Stimulated activated CD8-positive, alpha-beta memory T cell treated with anti-CD3 and anti-CD28 coated beads, Interleukin-7, amount 100 ng/mL, for 48 hours (primary cell): ENCODE measurements around the gene CNKSR3.

Experiments used
- DNase-seq, 2 donors: peaks; one replicate each; pipeline ENCODE4 v3.0.0-alpha.2; 2020; ENCODE audit warnings: low read depth in 1 of 2; ENCODE audit errors: extremely low read depth in 1 of 2

CNKSR3 gene

GRCh38 chr6:154504102-154504501, 6.4 kb downstream of the CNKSR3 start:
- DNase-seq: no peak

- no peak for DNase-seq
Measured at GRCh38 chr6:154503658-154504057, 6.8 kb downstream of the CNKSR3 start.

- no peak for DNase-seq
Measured at GRCh38 chr6:154502553-154502952, 7.9 kb downstream of the CNKSR3 start.

- DNase-seq: no peak
Measured at GRCh38 chr6:154501578-154501868, 9.0 kb downstream of the CNKSR3 start.

- DNase-seq: no peak
Measured at GRCh38 chr6:154500769-154501577, 9.5 kb downstream of the CNKSR3 start.

- no peak for DNase-seq
Measured at GRCh38 chr6:154499855-154500589, 10.5 kb downstream of the CNKSR3 start.

- no peak for DNase-seq
Measured at GRCh38 chr6:154498340-154498934, 12.0 kb downstream of the CNKSR3 start.

GRCh38 chr6:154496793-154497517, 13.5 kb downstream of the CNKSR3 start:
- no peak for DNase-seq

- no peak for DNase-seq
Measured at GRCh38 chr6:154496186-154496585, 14.3 kb downstream of the CNKSR3 start.

GRCh38 chr6:154494592-154495311, 15.7 kb downstream of the CNKSR3 start:
- no peak for DNase-seq

GRCh38 chr6:154491567-154492470, 18.7 kb downstream of the CNKSR3 start:
- no peak for DNase-seq

- no peak for DNase-seq
Measured at GRCh38 chr6:154489822-154490221, 20.7 kb downstream of the CNKSR3 start.

- DNase-seq: no peak
Measured at GRCh38 chr6:154488802-154489437, 21.6 kb downstream of the CNKSR3 start.

GRCh38 chr6:154488248-154488593, 22.3 kb downstream of the CNKSR3 start:
- DNase-seq: no peak

- DNase-seq: no peak
Measured at GRCh38 chr6:154487367-154488247, 22.9 kb downstream of the CNKSR3 start.

- no peak for DNase-seq
Measured at GRCh38 chr6:154485815-154486214, 24.7 kb downstream of the CNKSR3 start.

- DNase-seq: no peak
Measured at GRCh38 chr6:154484942-154485341, 25.5 kb downstream of the CNKSR3 start.

GRCh38 chr6:154482858-154483257, 27.6 kb downstream of the CNKSR3 start:
- DNase-seq: no peak
